Caki2 (cell line): Measurements from ENCODE around the gene COL9A2. TPM values are rescaled to one million over a fixed set of nuclear protein-coding genes. Genes with fewer than 3 reads are reported as not detected.

ENCODE experiments used
- total RNA-seq: library from RNA; depleted of rRNA; stranded (reverse); fragments of >200 nt; shearing (Covaris generic); gene quantifications from 2 replicates; pipeline ENCODE4 v1.2.3, GENCODE V29; 2014; ENCODE audit warnings: low replicate concordance; rRNA removed

COL9A2 gene
- total RNA-seq, 1 experiment from 2014 or later = not detected

Other genes with a start within 250 kb of the COL9A2 start
- gene PPT1, start 220.0 kb downstream of the COL9A2 start, total RNA-seq = 120 and 141 TPM in 2 replicates
- gene RLF, start 155.9 kb downstream of the COL9A2 start, total RNA-seq = 4.3 and 5.2 TPM in 2 replicates
- not detected in 2 replicates for gene TMCO2, start 69.3 kb downstream of the COL9A2 start, total RNA-seq
- 23.2 and 23.7 TPM in 2 replicates for gene ZMPSTE24, start 59.0 kb downstream of the COL9A2 start, total RNA-seq
- 12.2 and 18.9 TPM in 2 replicates for gene SMAP2, start 56.4 kb upstream of the COL9A2 start, total RNA-seq
- 1.1 and 2.3 TPM in 2 replicates for gene ZFP69B, start 133.2 kb upstream of the COL9A2 start, total RNA-seq
- gene ZFP69, start 160.0 kb upstream of the COL9A2 start, total RNA-seq = 5.6 and 6.9 TPM in 2 replicates
- gene EXO5, start 191.5 kb upstream of the COL9A2 start, total RNA-seq = 5.2 and 6.5 TPM in 2 replicates
- 1.8 and 3.0 TPM in 2 replicates for gene ZNF684, start 214.4 kb upstream of the COL9A2 start, total RNA-seq